Suprapubic skin (tissue), 3 donors: ENCODE results near the gene KNOP1.

Experiments
- POLR2A ChIP-seq, 2 donors: fragments of 450-650 bp; IDR thresholded peaks; one replicate each; pipeline ENCODE4 v1.6.1; 2017; ENCODE audit warnings: antibody characterized with exemption in 2 of 2, mild to moderate bottlenecking in 2 of 2, moderate library complexity in 2 of 2
- TF ChIP-seq, protein P1 (sequence below), 2 donors: fragments of 200-600 bp in 1 of 2; fragments of 450-650 bp in 1 of 2; sonication (generic) in 1 of 2; IDR thresholded peaks; one replicate each; pipeline ENCODE4 v1.5.1; 2016 to 2019; ENCODE audit warnings: antibody characterized with exemption in 2 of 2, mild to moderate bottlenecking in 1 of 2, moderate library complexity in 1 of 2

DNA sequence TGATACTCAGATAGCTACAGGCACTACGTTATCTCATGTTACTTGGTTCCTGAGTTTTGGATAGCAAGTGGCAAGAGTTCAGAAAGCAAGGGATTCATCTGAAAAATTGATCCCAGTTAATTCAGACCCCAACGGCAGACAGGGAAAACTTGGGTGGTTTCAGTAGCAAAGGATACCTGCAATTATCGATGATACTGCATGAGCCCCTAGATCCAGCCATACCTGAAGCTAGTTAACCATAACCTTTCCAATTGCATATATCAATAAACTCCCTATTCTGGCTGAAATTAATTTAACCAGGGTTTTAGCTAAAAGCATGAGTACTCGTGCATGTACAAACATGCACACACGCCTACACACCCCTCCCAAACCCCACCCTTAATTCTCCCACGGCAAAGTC, 4.3 kb downstream of the KNOP1 start:
- TF ChIP-seq, protein P1, sequence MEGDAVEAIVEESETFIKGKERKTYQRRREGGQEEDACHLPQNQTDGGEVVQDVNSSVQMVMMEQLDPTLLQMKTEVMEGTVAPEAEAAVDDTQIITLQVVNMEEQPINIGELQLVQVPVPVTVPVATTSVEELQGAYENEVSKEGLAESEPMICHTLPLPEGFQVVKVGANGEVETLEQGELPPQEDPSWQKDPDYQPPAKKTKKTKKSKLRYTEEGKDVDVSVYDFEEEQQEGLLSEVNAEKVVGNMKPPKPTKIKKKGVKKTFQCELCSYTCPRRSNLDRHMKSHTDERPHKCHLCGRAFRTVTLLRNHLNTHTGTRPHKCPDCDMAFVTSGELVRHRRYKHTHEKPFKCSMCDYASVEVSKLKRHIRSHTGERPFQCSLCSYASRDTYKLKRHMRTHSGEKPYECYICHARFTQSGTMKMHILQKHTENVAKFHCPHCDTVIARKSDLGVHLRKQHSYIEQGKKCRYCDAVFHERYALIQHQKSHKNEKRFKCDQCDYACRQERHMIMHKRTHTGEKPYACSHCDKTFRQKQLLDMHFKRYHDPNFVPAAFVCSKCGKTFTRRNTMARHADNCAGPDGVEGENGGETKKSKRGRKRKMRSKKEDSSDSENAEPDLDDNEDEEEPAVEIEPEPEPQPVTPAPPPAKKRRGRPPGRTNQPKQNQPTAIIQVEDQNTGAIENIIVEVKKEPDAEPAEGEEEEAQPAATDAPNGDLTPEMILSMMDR (IDR thresholded peaks at IDR 0.05): no peak
- TF ChIP-seq POLR2A (IDR thresholded peaks at IDR 0.05): no peak
